Stimulated activated CD8-positive, alpha-beta memory T cell treated with anti-CD3 and anti-CD28 coated beads, Interleukin-4, amount 100 ng/mL, for 1 hour (primary cell): ENCODE measurements around the gene CMIP.
A peak's percentile ranks its signal among the peaks of the same experiment; 100 is the strongest.
"Not testable (repeated sequence)": the region's sequence is repeated elsewhere in the genome, so short reads cannot be mapped to it uniquely, and the experiment has no call there.

Experiments used
- DNase-seq, 2 donors: peaks; one replicate each; pipeline ENCODE4 v3.0.0-alpha.2; 2020; ENCODE audit warnings: low read depth in 2 of 2, low spot score in 1 of 2

Gene CMIP

DNA sequence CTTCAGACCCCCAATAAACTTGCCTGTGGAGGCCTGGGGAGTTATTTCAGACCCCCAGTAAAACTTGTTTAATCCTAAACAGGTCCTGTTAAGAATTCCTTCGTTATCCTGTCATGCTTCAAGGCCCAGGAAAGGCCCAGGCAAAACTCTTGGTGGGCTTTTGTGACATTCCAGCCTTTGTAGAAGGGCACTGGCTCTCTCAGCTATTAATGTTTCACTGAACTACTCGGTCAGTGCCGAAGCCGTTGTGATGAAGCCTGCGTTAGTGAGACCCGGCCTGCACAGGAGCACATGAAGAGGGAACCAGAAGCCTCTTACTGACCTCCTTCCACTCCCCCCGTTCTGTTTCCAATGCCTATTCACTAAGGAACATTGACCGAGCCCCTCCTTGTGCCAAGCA, 287.0 kb downstream of the CMIP start:
- no peak for DNase-seq

DNA sequence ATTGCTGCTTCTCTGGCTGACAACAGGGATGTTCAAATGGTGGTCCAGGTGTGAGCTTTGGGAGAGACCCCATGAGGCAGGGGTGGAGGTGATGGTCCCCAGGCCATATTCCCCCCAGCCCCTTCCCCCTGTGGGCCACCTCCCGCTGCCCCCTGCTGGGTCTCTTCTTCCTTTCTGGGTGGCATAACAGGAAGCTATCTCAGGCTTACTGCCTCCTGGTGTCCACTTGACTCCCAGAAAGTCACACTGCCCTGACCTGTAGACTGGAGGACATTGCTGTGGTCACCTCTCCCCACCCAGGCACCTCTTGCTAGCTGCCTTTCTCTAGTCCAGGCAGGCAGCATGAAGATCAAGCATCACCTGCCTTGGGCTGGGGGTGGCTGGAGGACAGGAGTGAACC, 288.1 kb downstream of the CMIP start:
- DNase-seq, result no peak

DNA sequence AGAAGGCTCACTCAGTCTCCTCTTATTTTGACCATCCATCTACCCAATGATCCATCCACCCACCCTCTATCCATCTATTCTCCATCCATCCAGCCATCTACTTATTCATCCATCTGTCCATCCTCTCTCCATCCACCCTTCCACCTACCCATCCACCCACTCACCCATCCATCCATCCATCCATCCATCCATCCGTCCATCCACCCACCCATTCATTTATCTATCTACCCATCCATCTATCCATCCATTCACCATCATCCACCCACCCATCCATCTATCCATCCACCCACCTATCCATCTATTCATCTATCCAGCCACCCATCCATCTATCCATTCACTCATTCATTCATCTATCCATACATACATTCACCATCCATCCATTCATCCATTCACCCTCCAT, 288.7 kb downstream of the CMIP start:
- DNase-seq, result no peak

DNA sequence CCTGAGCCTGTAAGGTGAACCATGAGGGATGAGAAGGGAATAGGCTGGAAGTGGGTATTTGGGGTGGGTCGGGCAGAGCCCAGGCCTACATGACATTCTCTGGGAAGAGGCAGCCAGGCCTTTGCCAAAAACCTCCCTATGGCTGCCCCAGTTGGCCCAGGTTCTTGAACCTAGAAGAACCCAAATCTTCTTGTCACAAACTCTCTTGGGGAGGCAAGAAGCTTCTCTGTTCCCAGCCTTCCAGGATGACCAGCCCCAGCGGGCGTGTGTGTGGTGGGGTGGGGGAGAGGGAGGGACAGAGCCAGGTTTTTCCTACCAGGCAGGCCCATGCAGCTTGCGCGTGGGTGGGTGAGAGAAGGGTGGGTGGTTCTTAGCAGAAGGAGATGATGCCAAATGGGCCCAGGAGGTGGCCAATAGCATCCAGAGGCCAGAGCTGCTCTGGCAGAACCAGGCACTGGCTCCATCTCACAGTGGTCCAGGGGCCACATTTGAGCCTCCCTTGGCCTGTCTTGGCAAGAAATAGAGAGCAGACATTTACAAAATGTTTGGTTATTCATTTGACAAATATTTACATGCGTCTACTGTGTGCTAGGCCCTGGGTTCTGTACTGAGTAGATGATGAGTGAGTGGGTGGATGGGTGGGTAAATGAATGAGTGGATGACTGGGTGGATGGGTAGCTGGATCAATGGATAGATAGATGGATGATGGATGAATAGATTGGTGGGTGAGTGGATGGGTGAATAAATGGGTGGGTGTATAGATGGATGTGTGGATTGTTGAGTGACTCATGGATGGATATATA, 290.2 kb downstream of the CMIP start:
- no peak for DNase-seq

DNA sequence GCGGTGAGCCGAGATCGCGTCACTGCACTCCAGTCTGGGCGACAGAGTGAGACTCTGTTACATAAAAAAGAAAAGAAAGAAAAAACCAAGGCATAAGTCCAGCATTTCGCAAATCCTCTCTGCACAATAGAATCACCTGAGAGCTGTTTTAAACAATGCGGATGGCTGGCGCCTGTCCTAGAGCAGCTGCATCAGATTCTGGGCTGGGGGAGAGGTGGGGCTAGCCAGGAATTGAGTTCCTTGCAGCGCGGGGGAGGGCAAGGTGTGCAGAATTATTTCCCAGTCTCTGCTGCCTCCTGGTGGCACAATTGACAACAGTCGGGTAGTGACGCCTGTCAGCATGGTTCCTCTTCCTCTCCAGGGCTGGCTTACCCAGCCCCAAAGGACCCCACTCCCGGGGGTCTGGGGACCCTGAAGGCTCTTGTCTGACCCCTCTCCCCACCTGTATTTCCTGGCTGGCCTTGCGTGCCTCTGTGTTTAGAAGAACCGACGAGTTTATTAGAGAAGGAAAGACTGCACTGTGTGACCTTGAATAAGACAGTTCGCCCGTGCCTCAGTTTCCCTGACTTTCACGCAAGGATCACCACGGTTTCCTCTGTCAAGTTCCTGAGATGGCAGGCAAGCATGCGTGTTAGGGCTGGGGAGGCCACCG, 293.4 kb downstream of the CMIP start:
- peak; percentile 58 to 73 for DNase-seq

DNA sequence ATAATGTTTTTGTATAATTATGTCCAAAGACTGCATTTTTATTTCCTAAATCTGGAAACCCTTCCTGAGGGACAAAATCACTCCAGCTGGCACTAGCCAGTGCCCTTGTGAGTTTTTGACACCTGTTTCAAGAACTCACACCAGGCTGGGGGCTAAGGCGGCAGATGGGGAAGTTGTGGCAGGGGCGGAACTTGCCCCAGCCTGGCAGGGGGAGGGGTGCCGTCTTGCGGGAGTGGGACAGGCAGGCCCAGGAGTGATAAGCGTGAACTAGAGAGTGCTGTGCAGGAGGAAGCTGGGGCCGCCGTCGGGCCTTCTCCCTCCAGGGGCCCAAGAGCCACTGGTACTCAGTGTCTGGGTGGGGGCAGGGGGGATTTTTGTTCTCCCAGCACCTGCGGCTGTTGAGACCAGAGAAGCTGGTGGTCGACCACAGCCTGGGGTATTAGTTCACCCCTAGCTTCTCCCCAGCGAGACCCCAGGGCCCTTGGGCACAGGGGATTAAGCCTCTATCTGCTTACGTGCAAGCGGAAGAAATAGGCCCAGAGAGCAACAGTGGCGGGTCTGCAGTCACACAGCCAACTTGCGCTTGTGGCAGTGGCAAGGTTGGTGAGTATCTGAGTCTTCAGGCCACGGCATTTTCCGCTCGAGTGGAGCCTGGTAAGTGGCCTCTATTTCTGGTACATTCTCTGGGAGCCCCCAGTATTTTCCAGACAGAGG, 294.3 kb downstream of the CMIP start:
- no peak for DNase-seq

DNA sequence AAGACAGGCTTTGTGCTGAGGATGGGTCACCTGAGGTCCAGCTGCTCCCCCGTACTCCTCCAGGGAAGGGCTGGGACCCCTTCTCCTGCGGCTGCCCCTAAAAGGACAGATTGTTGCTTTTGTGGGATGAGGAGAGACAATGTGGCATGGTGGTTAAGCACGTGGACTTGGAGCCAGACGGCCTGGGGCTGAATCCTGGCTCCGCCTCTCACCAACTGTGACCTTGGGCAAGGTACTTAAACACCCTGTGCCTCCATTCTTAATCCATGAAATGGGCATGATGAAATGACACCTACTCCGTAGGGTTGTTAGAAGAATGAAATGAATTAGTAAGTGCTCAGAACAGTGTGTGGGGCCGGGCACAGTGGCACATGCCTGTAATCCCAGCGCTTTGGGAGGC, 294.9 kb downstream of the CMIP start:
- no peak for DNase-seq

DNA sequence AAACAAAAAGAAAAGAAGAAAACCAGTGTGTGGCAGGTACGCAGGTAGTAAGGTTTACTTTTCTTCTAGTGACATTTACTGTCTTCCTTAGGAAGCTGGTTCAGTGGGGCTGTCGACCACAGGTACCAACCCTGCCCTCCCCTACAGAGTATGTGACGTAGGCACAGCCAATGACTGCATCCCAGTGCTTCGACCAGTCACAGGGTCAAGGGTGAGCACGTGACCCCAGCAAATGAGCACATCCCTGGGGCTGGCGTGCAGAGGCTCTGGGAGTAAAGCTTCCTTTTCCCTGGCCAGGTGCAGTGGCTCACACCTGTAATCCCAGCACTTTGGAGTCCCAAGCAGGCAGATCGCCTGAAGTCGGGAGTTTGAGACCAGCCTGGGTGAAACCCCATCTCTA, 295.6 kb downstream of the CMIP start:
- DNase-seq, result no peak

DNA sequence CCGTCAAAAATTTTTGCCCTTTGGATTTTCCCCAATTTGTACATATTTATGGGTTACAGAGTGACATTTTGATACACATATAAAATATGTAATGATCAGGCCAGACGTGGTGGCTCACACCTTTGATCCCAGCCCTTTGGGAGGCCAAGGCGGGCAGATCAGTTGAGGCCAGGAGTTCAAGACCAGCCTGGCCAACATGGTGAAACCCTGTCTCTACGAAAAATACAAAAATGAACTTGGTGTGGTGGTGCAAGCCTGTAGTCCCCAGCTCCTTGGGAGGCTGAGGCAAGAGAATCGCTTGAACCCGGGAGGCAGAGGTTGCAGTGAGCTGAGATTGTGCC, 296.8 kb downstream of the CMIP start:
- DNase-seq, result not testable (repeated sequence)

DNA sequence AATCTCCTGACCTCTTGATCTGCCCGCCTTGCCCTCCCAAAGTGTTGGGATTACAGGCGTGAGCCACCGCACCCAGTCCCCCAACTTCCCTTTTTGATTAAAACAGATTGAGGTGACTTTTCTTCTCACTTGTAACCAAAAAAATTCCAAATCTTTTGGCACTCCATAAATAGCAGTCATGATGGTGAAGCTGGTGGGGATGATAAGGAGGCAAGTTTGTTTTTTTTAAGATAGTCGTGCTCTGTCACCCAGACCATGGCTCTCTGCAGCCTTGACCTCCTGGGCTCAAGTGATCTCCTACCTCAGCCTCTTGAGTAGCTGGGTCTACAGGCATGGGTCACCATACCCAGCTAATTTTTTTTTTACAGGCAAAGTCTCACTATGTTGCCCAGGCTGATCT, 299.8 kb downstream of the CMIP start:
- DNase-seq, result no peak

DNA sequence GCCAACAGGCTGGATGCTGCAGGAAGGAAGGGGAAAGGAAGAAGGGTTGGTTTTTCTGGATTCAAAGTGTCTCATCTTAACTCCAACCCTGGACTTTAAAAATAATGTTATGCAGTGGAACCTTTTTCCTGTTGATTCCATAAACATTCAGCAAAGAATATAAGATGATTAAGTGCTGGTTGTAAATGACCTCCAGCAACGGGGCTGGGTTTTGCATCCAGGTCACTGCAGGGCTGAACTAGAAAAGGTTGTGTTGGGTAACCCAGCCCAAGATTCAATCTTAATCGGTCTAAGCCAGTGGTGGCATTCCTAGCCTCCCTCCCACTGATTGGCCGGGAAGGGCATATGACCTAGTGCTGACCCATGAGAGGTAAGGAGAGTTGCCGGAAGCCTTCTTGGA, 300.3 kb downstream of the CMIP start:
- no peak for DNase-seq

DNA sequence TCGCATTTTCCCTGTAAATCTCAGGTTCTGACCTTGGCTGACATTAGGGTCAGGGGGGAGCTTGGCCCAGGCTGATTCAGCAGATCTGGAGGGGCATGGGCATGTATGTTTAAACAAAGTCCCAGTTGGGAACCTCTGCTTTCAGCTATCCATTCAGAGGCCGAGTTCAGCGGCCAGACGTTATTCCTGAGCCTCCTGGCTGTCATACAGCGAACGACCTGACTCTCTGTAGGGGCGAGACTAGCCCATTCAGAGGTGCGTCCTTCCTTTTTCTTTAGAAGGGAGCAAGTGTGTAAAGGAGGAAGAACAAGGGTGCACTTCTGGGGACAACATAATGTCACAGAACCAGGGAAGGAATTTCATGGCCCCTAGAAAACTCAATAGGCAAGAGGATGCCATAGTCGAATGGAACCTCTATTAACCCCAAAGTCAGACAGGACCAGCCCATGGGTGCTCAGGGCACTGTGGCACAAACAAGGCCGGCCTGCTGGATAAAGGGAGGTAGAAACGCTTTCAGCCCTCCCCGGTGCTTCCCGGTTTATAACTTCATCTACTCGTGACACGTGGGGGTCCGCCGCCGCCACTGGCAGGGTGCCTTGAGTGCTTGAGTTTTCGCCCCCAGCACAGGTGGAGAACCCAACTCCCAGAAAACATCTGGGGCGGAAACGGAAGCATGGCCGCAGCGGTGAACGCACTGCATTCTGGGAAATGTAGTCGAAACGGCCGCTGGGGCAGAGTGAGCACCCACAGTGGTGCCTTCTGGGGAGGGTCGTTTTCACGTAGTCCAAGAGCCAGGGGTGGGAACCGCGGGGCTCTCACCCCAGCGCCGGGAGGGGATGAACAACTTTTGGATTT, 301.3 kb downstream of the CMIP start:
- DNase-seq, result peak; percentile 54 to 58

DNA sequence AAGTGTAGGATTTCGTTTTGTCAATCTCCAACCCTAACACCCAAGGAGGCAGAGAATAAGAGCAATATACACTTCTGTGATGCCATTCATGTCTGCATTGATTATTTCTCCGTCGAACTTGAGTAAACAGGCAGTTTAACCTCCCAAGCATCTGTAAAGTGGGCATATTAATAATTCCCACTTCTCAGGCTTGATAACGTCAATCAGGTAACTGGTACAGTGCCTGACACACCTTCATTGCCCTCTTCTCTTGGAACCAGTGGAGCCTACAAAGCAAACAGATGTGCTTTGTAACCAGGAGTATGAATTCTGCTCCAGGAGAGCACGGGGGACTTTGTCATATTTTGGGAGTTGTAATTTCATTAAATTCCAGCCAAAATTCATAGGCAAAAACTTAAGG, 302.0 kb downstream of the CMIP start:
- DNase-seq, result no peak

DNA sequence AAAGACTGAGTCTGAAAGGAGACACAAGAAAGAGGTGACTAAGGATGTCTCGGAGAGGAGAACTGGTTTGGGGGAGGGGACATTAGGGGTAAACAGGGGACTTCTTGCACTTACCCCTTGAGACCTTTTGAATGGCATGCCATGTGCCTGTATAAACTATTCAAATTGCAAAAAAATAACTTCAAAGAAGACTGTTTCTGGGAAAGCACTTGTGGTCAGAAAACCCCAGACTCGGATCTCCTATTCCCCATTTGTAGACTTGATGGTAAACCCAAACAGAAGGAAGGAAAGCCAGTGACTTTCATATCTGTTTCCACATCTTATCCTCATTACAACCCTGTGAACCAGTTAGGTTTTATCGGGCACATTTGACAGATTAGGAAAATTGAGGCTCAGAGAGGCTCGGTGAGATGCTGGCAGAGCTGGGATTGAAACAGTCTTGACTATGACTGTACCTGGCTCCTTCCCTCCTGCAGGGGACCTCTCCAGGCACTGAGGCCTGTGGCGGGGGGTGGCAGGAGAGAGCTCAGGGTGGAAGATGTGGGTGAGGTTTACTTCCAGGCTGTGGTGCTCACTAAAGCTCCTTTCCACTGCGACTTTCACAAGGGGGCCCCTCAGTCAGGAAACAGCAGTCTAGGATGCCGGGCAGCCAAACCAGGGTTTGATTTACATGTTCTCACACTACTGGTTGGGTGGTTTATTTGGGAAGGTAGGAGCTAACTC, 304.0 kb downstream of the CMIP start:
- no peak for DNase-seq

DNA sequence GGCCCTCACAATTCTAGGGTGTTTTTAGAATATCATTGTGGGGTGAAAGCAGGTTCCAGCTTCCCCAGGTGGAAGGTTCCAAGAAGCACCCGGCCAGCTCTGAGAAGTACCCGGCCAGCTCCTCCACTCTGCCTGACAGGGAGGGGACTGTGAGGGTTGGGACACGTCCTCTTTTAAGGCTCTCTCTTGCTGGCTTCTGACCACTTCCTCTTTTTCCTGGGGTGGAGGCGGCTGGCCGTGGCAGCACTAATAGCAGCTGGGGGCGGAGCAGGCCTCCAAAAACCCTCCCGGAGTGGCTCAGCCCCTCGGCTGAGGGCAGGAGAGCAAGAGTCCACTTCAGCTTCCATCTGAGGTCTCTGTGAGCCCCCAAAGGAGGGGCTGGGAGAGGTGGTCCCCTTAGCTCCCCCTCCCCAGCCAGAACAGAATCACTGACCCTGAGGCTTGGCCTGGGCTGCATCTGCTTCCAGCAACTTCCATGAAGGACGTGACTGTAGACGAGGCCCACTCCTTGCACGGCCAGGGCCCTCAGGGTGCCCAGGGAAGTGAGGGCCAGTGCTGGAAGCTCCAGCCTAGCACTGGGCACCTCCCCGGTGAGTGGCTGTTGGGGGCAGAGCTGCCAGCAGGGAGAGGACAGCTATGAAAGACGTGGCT, 307.7 kb downstream of the CMIP start:
- DNase-seq, result no peak

DNA sequence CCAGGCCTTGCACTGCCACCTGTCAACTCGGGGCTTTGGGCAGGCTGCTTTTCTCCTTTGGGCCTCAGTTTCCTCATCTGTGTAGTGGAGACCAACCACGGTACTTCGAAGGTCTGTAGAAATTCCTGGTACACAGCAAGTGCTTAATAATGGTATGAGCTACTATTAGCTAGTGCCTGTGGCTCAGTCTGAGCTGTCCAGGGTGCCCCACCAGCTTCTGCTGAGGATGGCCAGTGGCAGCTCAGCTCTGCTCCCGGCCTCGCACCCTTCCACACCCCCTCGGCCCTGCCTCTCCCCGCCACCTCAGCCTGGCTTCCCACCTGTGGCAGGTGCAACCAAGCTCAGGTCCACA, 308.2 kb downstream of the CMIP start:
- no peak for DNase-seq

DNA sequence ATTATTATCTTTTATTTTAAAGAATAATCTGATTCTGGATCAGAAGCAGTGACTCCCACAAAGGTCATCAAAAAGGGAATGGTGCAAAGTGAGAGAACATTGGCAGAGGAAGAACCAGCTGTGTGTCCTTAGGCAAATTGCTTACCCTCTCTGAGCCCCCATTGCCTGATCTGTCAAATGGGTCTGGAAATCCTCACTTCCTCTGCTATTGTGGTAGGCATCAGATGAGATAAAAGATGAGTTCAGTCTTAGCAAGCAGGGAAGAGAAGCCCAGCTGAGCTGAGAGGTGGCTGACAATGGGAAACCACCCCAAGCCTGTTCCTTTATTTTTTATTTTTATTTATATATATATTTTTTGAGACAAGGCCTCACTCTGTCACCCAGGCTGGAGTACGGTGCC, 310.2 kb downstream of the CMIP start:
- DNase-seq, result no peak

DNA sequence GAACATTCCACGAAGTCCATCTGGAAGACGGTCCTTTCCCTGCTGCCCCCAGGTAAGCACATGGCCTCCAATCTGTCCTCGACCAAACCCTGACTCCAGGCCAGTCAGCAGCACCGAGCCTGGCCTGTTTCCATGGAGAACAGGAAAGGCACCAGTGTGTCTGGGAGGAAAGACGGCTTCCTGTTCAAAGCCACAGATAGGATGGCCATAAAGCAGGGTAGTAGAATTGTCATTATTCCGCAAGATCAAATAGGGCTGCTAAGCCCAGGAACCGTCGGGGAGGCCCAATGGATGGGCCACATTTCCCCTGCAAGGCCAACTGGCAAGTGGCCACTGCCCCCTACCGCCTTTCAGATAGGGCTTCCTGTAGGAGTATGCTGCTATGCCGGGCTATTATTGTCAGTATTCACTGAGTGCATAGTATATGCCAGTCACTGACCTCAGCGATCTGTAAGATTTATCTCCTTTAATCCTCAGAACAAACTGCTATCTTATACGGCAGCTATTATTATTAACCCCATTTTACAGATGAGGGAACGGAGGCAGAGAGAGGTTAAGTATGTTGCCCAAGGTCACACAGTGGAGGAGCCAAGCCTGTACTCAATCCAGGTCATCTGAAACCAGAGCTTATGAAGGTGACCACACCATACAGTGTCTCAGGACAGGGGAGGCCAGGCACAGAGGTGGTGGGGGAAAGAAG, 311.5 kb downstream of the CMIP start:
- no peak for DNase-seq

DNA sequence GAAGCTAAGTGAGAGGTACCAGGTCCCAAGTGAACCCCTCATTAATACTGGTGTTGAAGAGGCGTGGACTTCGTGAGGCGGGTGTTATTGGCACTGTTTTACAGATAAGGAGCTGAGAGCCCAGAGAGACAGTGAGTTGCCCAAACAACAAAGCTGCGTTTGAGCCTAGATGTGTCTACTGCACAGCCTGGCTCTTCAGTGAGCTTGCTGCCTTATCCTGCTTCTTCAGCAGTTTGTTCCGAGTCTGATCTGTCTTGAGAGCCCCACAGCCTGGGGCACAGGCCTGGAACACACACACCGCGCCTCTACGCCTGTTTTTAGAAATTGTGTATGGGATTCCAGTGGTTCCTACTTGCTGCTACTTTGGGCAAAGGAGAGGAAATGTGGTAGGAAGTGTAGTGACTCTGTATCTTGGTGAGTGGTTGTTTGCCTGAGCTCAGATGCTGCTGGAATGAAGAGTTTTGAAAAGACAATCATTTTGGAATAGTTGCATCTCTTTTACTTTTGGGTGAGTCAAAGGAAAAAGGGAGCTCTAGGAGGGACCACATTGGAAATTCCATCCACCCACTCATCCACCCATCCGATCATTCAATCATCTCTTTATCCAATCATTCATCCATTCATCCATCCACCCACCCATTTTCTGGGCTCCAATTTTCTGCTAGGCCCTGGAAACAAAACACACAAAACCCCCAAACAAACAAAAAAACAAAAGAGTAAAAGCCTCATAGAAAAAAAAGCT, 312.2 kb downstream of the CMIP start:
- no peak for DNase-seq
